Psoas muscle (tissue), 8 donors: ENCODE data around the gene PLCB3. TPM values are rescaled to one million over a fixed set of nuclear protein-coding genes. Genes with fewer than 3 reads are reported as not detected.

Source experiments
- ATAC-seq, 4 donors: fragments of 200-7000 bp; cut with Tn5 transposase; one replicate each; pipeline ENCODE4 v1.9.1; 2020; ENCODE audit warnings: moderate library complexity in 3 of 4, mild to moderate bottlenecking in 2 of 4
- DNase-seq, 2 donors: peaks; one replicate each; pipeline ENCODE4 v3.0.0-alpha.2; 2020
- H3K27ac ChIP-seq: fragments of 200-600 bp; one replicate; pipeline ENCODE4 v1.8.0; 2022
- H3K27me3 ChIP-seq, 3 donors: fragments of 200-600 bp in 1 of 3; one replicate each; pipeline versions ENCODE4 v1.6.1 to v1.8.0; 2013 to 2022; ENCODE audit warnings: low read length in 2 of 3, mild to moderate bottlenecking in 2 of 3, moderate library complexity in 1 of 3; ENCODE audit not compliant: insufficient read depth in 3 of 3
- H3K36me3 ChIP-seq, 2 donors: fragments of 200-600 bp in 1 of 2; one replicate each; pipeline versions ENCODE4 v1.6.1 to v1.8.0; 2013 to 2022; ENCODE audit warnings: low read depth in 1 of 2, mild to moderate bottlenecking in 1 of 2, moderate library complexity in 1 of 2; ENCODE audit not compliant: insufficient read depth in 1 of 2
- H3K4me1 ChIP-seq: fragments of 200-600 bp; one replicate; pipeline ENCODE4 v1.8.0; 2022
- H3K4me3 ChIP-seq: fragments of 200-600 bp; one replicate; pipeline ENCODE4 v1.8.0; 2022; ENCODE audit warnings: mild to moderate bottlenecking
- H3K9me3 ChIP-seq: fragments of 200-600 bp; one replicate; pipeline ENCODE4 v1.8.0; 2022
- WGBS, 3 donors: extraction: QIAGEN DNeasy Blood & Tissue Kit; methylation state at CpG; one replicate each; pipeline versions ENCODE4 v1.1.6 to v1.1.7; 2013; 5-methylcytosine and 5-hydroxymethylcytosine counted together
- intact Hi-C, 2 donors: fragments of 100-400 bp; cut with DNase I; formaldehyde crosslinking; loops; one replicate each; pipeline versions ENCODE4 v1.11.0 to v1.14.2; 2022
- polyA plus RNA-seq, 3 donors: library from polyadenylated mRNA; stranded (reverse); fragments of 200-250 nt; gene quantifications; one replicate each; pipeline ENCODE4 v1.2.3, GENCODE V29; 2013
- total RNA-seq, 4 donors: library from RNA; stranded (reverse); fragmentation: NEBNext Ultra II Directional in 2 of 4; extraction: Animal tissue kit (Norgen Biotek cat#: 25700) in 2 of 4; gene quantifications; one replicate each; pipeline versions ENCODE4 v1.2.1 to v1.2.4, GENCODE V29; 2021 to 2023
- TF ChIP-seq, protein P1 (sequence below): fragments of 200-600 bp; IDR thresholded peaks from one replicate; pipeline ENCODE4 v1.8.0; 2022; ENCODE audit warnings: antibody characterized with exemption
- donor health status: healthy with polysubstance abuse.
- donor health status: DM: no; HTN: no; CAD: no; lungs with moderate emphysema.
- donor health status: Bipolar disorder and iron deficiency.
- donor health status: healthy.
- donor health status: DM: yes; HTN: yes; CAD: no.
- donor health status: DM: no; HTN: no; CAD: no.
- donor health status: DM: no; HTN: no; CAD: no.
- donor health status: DM: yes; HTN: yes; CAD: no.

The PLCB3 gene
- total and polyA plus RNA-seq, 7 donors = 3.8 to 10.4 (median 5.9) TPM

DNA sequence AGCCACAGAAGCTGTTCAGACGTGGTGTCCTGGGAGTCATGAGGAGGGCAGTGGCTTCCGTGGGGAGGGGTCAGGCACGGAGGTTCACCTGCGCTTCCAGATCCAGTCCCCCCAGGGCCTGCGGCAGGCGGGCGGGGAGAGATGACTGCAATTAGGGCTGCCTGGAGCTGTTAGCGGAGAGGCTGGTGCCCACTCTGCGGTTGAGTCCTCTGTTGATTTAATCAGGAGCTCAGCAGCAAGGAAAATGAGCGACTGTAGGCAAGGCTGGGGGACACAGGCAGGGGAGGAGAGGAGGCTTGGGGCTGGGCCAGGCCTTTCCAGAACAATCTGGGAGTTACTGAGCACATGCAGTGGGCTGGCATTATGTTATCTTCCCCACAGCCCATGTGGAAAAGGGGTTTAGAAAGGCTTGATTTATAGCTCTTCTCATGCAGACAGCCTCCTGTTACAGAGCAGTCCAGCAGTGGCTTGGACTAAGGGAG is 13.1 kb downstream of the PLCB3 start:
- Histone ChIP-seq H3K4me1 (peaks cover 14% of the 10 kb centered on the region), H3K27me3 (no peaks in the 10 kb centered on the region), H3K27ac (no peak overlapping the region), H3K9me3 (no peaks in the 10 kb centered on the region), H3K4me3 (no peak overlapping the region), H3K36me3 (peaks cover 3 to 58% of the 10 kb centered on the region in 2 donors)
- ATAC-seq (no peak), DNase-seq (peak in 1 of 2 donors; percentile 51)
- intact Hi-C loops = no loop called here
- TF ChIP-seq, protein P1, sequence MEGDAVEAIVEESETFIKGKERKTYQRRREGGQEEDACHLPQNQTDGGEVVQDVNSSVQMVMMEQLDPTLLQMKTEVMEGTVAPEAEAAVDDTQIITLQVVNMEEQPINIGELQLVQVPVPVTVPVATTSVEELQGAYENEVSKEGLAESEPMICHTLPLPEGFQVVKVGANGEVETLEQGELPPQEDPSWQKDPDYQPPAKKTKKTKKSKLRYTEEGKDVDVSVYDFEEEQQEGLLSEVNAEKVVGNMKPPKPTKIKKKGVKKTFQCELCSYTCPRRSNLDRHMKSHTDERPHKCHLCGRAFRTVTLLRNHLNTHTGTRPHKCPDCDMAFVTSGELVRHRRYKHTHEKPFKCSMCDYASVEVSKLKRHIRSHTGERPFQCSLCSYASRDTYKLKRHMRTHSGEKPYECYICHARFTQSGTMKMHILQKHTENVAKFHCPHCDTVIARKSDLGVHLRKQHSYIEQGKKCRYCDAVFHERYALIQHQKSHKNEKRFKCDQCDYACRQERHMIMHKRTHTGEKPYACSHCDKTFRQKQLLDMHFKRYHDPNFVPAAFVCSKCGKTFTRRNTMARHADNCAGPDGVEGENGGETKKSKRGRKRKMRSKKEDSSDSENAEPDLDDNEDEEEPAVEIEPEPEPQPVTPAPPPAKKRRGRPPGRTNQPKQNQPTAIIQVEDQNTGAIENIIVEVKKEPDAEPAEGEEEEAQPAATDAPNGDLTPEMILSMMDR = no peak
- 88 to 91% (median 89%) methylated on average over 10 of the region's 10 CpGs for WGBS, 3 donors

DNA sequence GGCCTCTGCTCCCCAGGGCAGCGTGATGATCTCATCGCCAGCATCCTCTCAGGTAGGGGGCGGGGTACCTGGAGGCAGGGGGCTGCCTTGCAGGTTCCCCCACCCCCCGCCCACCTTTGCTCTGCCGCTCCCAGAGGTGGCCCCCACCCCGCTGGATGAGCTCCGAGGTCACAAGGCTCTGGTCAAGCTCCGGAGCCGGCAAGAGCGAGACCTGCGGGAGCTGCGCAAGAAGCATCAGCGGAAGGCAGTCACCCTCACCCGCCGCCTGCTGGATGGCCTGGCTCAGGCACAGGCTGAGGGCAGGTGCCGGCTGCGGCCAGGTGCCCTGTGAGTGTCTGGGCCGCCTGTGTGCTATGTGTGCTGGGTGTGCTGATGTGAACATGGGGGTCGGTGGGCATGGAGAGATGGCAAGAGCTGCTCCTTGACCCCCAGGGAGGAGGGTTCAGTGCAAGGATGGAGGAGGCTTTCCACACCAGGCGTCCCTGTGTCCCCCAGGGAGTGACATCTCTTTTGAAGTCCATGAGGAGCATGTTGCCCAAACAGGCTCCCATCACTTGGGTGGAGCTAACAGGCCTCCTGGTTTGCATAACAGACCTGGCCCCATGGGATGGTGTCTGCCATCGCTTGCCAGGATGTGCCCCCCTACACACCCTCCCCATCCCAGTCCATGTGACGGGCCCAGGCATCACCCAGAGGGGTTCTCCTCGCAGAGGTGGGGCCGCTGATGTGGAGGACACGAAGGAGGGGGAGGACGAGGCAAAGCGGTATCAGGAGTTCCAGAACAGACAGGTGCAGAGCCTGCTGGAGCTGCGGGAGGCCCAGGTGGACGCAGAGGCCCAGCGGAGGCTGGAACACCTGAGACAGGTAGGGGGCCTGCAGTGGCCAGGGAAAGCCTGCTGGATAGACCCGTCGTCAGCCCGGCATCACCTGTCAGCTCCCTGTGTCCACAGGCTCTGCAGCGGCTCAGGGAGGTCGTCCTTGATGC is 14.1 kb downstream of the PLCB3 start:
- no peaks in the 10 kb centered on the region for H3K27me3 ChIP-seq
- H3K9me3 ChIP-seq = no peaks in the 10 kb centered on the region
- peaks cover 14% of the 10 kb centered on the region for H3K4me1 ChIP-seq
- intact Hi-C loops = loop anchor here in 1 of 2 donors (5.0 kb wide), 1 partner anchor 63 kb away; no protein-coding TSS in a partner anchor
- peak in 1 of 2 donors; percentile 58 for DNase-seq
- no peak for ATAC-seq
- no peak overlapping the region for H3K4me3 ChIP-seq
- TF ChIP-seq, protein P1 = no peak
- WGBS, 3 donors = 89 to 94% (median 93%) methylated on average over 32 to 35 of the region's 35 CpGs
- no peak overlapping the region for H3K27ac ChIP-seq
- peaks cover 3 to 52% of the 10 kb centered on the region in 2 donors for H3K36me3 ChIP-seq

DNA sequence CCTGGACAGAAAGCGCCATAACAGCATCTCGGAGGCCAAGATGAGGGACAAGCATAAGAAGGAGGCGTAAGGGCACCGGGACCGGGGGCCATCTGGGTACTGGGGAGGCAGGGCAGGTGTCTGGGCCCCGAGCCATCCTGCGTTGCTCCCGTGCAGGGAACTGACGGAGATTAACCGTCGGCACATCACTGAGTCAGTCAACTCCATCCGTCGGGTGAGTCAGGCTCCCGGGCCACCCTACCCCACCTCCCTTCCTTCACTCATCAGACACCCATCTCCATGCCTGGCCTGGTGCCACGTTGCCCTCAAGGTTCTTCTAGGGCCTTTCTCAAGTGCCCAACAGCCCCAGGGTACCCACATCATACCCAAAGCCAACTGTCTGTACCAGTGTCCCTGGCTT is 15.0 kb downstream of the PLCB3 start:
- no peak for ATAC-seq
- peak in 1 of 2 donors; percentile 63 for DNase-seq
- TF ChIP-seq, protein P1 = no peak
- Histone ChIP-seq H3K27me3 (no peaks in the 10 kb centered on the region), H3K27ac (no peak overlapping the region), H3K4me1 (peaks cover 14% of the 10 kb centered on the region), H3K36me3 (peaks cover 3 to 46% of the 10 kb centered on the region in 2 donors), H3K9me3 (no peaks in the 10 kb centered on the region), H3K4me3 (no peak overlapping the region)
- intact Hi-C loops = loop anchor here in 1 of 2 donors (5.0 kb wide), 1 partner anchor 64 kb away; no protein-coding TSS in a partner anchor
- 69 to 87% (median 81%) methylated on average over 15 of the region's 15 CpGs for WGBS, 3 donors

DNA sequence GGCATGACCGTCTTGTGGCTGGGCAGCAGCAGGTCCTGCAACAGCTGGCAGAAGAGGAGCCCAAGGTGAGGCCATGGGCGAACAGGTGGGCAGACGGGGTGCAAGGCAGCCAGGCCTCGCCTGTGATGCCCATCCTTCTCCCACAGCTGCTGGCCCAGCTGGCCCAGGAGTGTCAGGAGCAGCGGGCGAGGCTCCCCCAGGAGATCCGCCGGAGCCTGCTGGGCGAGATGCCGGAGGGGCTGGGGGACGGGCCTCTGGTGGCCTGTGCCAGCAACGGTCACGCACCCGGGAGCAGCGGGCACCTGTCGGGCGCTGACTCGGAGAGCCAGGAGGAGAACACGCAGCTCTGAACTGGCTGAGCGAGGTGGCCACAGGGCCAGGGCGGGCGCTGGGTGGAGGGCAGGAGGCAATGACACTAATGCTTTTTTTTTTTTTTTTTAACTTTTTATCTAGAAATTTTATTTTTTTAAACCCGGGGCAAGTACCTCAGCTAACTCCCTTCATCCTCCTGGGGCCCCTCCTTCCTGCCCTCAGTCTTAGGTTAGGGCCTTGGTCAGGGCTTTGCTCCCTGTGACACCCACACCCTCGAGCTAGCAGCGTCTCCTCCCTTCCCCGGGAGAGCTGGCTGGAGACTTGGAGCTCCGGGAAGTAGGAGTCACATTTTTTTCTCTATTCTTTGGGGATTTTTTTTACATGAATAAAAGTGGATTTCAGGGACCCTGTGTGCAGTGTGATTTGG is 16.0 kb downstream of the PLCB3 start:
- Histone ChIP-seq H3K36me3 (peaks cover 3 to 38% of the 10 kb centered on the region in 2 donors), H3K9me3 (no peaks in the 10 kb centered on the region), H3K4me3 (no peak overlapping the region), H3K27ac (peak overlapping the region; percentile 93), H3K4me1 (peaks cover 20% of the 10 kb centered on the region), H3K27me3 (no peaks in the 10 kb centered on the region)
- intact Hi-C loops = loop anchor here in 1 of 2 donors (5.0 kb wide), 1 partner anchor 65 kb away; no protein-coding TSS in a partner anchor
- WGBS, 3 donors = 64 to 75% (median 68%) methylated on average over 23 to 27 of the region's 27 CpGs
- TF ChIP-seq, protein P1 = no peak
- ATAC-seq (no peak), DNase-seq (peak in 1 of 2 donors; percentile 60)
